HepG2 (cell line): ENCODE results near the gene TDG. TPM values are rescaled to one million over a fixed set of nuclear protein-coding genes. Genes with fewer than 3 reads are reported as not detected.

Experiments
- ATAC-seq: fragments of 200-7000 bp; cut with Tn5 transposase; 3 replicates; pipeline ENCODE4 v1.9.1; 2020; ENCODE audit warnings: mild to moderate bottlenecking, moderate library complexity
- BruUV-seq: library from RNA; stranded (reverse); fragments of 400-500 nt; replicated peaks from 2 replicates; lab custom pipeline; 2021; lab: Mats Ljungman, UMichigan
- CTCF ChIA-PET: fragments of 300-600 bp; formaldehyde crosslinking; extraction: SDS; loops from one replicate; lab custom pipeline; 2021; ENCODE audit warnings: low total read pairs, inconsistent platforms, low intra/inter-chr PET ratio; lab: Yijun Ruan, JAX
- POLR2A ChIA-PET: fragments of 350-600 bp; sonication (Branson Sonifier 250); formaldehyde crosslinking; loops from one replicate; lab custom pipeline; 2020; ENCODE audit warnings: antibody characterized with exemption, inconsistent platforms; lab: Yijun Ruan, JAX
- DNase-seq: peaks from one replicate; pipeline ENCODE4 v3.0.0-alpha.2; 2015; ENCODE audit warnings: low spot score
- FAIRE-seq: peaks from 3 replicates; lab custom pipeline; 2011; peaks lifted over from hg19 to GRCh38; lab: Jason Lieb, UNC
- H2AFZ ChIP-seq: one replicate; pipeline ENCODE4 v1.6.1; 2011; ENCODE audit warnings: low read length, inconsistent platforms
- H3K27ac ChIP-seq: fragments of 300-600 bp; 3 replicates; pipeline ENCODE4 v1.8.0; 2011; ENCODE audit warnings: mixed run types, mild to moderate bottlenecking, mixed read lengths, low read length, inconsistent platforms; ENCODE audit not compliant: insufficient read depth; ENCODE audit errors: extremely low read length
- H3K27me3 ChIP-seq, 2 experiments: fragments of 200-600 bp in 1 of 2; 2 replicates in 1 of 2; 3 replicates in 1 of 2; pipeline versions ENCODE4 v1.6.0 to v1.8.0; 2011; ENCODE audit warnings: low read length in 2 of 2, mild to moderate bottlenecking in 2 of 2, moderate library complexity in 2 of 2, inconsistent platforms in 1 of 2; ENCODE audit not compliant: insufficient read depth in 2 of 2, control insufficient read depth in 1 of 2
- H3K36me3 ChIP-seq, 2 experiments: fragments of 200-600 bp in 1 of 2; replicated peaks in 1 of 2; 2 replicates in 1 of 2; 3 replicates in 1 of 2; pipeline versions ENCODE4 v1.5.1 to v1.8.0; 2011; ENCODE audit warnings: low read length in 2 of 2, inconsistent platforms in 1 of 2; ENCODE audit not compliant: insufficient read depth in 2 of 2, control insufficient read depth in 1 of 2
- H3K4me1 ChIP-seq: 2 replicates; pipeline ENCODE4 v1.5.1; 2012; ENCODE audit warnings: low read length, inconsistent platforms; ENCODE audit not compliant: insufficient read depth
- H3K4me2 ChIP-seq: 2 replicates; pipeline ENCODE4 v1.6.0; 2011; ENCODE audit warnings: low read depth, low read length, inconsistent platforms
- H3K4me3 ChIP-seq, 3 experiments: fragments of 200-600 bp in 1 of 3; sonication (generic), shearing (Covaris generic) in 1 of 3; replicated peaks in 1 of 3; 2 replicates each; pipeline ENCODE4 v1.5.1; 2011 to 2016; ENCODE audit warnings: low read length in 3 of 3, inconsistent platforms in 2 of 3, low read depth in 2 of 3, mild to moderate bottlenecking in 2 of 3, control low read depth in 1 of 3, mixed read lengths in 1 of 3; ENCODE audit not compliant: insufficient read depth in 1 of 3
- H3K79me2 ChIP-seq: one replicate; pipeline ENCODE4 v1.6.1; 2011; ENCODE audit warnings: low read length, inconsistent platforms; ENCODE audit not compliant: insufficient read depth
- H3K9ac ChIP-seq: 2 replicates; pipeline ENCODE4 v1.6.0; 2011; ENCODE audit warnings: mild to moderate bottlenecking, low read depth, low read length, inconsistent platforms; ENCODE audit not compliant: insufficient read depth
- H3K9me3 ChIP-seq: 2 replicates; pipeline ENCODE4 v1.5.1; 2012; ENCODE audit warnings: mild to moderate bottlenecking, low read length
- H4K20me1 ChIP-seq: 2 replicates; pipeline ENCODE4 v1.6.0; 2011; ENCODE audit warnings: inconsistent platforms, mild to moderate bottlenecking, low read length, moderate library complexity; ENCODE audit not compliant: insufficient read depth
- GTF3A ChIP-seq: sonication (generic); formaldehyde crosslinking; conservative IDR thresholded peaks from 2 replicates; pipeline ENCODE4 v1.4.0; 2020; ENCODE audit warnings: mild to moderate bottlenecking, missing genetic modification reagents
- HMG20A ChIP-seq: IDR thresholded peaks from 2 replicates; pipeline ENCODE4 v1.6.1; 2016; ENCODE audit warnings: borderline replicate concordance
- MIXL1 ChIP-seq: IDR thresholded peaks from 2 replicates; pipeline ENCODE4 v1.6.1; 2016
- PTBP1 ChIP-seq: fragments of 200-400 bp; formaldehyde crosslinking; IDR thresholded peaks from 2 replicates; pipeline ENCODE4 v1.6.1; 2018; ENCODE audit warnings: low read length, low read depth; ENCODE audit not compliant: poor library complexity, severe bottlenecking
- SOX5 ChIP-seq: IDR thresholded peaks from 2 replicates; pipeline ENCODE4 v1.6.1; 2016; ENCODE audit warnings: borderline replicate concordance
- ZFY ChIP-seq: sonication (generic); formaldehyde crosslinking; IDR thresholded peaks from 2 replicates; pipeline ENCODE4 v1.4.0; 2020; ENCODE audit warnings: missing genetic modification reagents
- ZNF674 ChIP-seq: sonication (generic); formaldehyde crosslinking; IDR thresholded peaks from 2 replicates; pipeline ENCODE4 v1.5.0; 2020; ENCODE audit warnings: low read depth, mild to moderate bottlenecking, missing genetic modification reagents
- WGBS: methylation state at CpG from one replicate; pipeline ENCODE4 v1.1.6; 2017; ENCODE audit warnings: low lambda C conversion rate; 5-methylcytosine and 5-hydroxymethylcytosine counted together
- in situ Hi-C: cut with HindIII; loops from 2 replicates; pipeline ENCODE4 v1.10.0; 2017; ENCODE audit warnings: low pct_unique_long_range_greater_than_20kb; ENCODE audit not compliant: extremely low pct_ligation_motif_present
- intact Hi-C: fragments of 100-400 bp; cut with micrococcal nuclease; formaldehyde crosslinking; loops from one replicate; pipeline ENCODE4 v1.10.0; 2022; ENCODE audit not compliant: unreplicated experiment
- polyA plus RNA-seq, 8 experiments: library from polyadenylated mRNA; depleted of rRNA in 3 of 8; stranded (reverse) in 7 of 8; unstranded in 1 of 8; fragments of >200 nt; fragmentation: Illumina TruSeq in 4 of 8; extraction: Trizol in 4 of 8; gene quantifications; 2 replicates each; pipeline versions ENCODE4 v1.2.1 to v1.2.3, GENCODE V29; 2011 to 2016; ENCODE audit warnings: low read depth in 4 of 8, missing spikeins in 1 of 8, mixed read lengths in 1 of 8; ENCODE audit not compliant: insufficient read depth in 1 of 8
- total RNA-seq, 5 experiments: library from RNA; depleted of rRNA; stranded (reverse); fragments of >200 nt; fragmentation: Illumina TruSeq; extraction: Trizol; gene quantifications; 2 replicates each; pipeline ENCODE4 v1.2.3, GENCODE V29; 2016; ENCODE audit warnings: low read depth in 1 of 5
- TF ChIP-seq, protein P1 (sequence below): sonication (generic); formaldehyde crosslinking; IDR thresholded peaks from 2 replicates; pipeline ENCODE4 v1.4.0; 2020; ENCODE audit warnings: missing genetic modification reagents, low read depth, mild to moderate bottlenecking, borderline replicate concordance
- TF ChIP-seq, protein P2 (sequence below): IDR thresholded peaks from 2 replicates; pipeline ENCODE4 v1.6.1; 2016; ENCODE audit warnings: missing biosample characterization, missing genetic modification reagents, low read depth
- TF ChIP-seq, protein P3 (sequence below): sonication (generic); formaldehyde crosslinking; IDR thresholded peaks from 2 replicates; pipeline ENCODE4 v1.8.0; 2022; ENCODE audit warnings: missing genetic modification reagents, mild to moderate bottlenecking, moderate library complexity, borderline replicate concordance
- TF ChIP-seq, protein P4 (sequence below): sonication (generic); formaldehyde crosslinking; IDR thresholded peaks from 2 replicates; pipeline ENCODE4 v1.5.0; 2020; ENCODE audit warnings: mild to moderate bottlenecking, missing genetic modification reagents
- TF ChIP-seq, protein P5 (sequence below): sonication (generic); formaldehyde crosslinking; IDR thresholded peaks from 2 replicates; pipeline ENCODE4 v1.8.0; 2022; ENCODE audit warnings: missing genetic modification reagents, low read depth, mild to moderate bottlenecking, borderline replicate concordance
- TF ChIP-seq, protein P6 (sequence below): sonication (generic); formaldehyde crosslinking; IDR thresholded peaks from 2 replicates; pipeline ENCODE4 v1.5.1; 2020; ENCODE audit warnings: missing genetic modification reagents, mild to moderate bottlenecking, borderline replicate concordance

The TDG gene
- total and polyA plus RNA-seq, 2 of the 13 experiments (the other 11 are each of a cell fraction or from before 2014, with no cell fraction given): 14.2 to 19.5 TPM

DNA sequence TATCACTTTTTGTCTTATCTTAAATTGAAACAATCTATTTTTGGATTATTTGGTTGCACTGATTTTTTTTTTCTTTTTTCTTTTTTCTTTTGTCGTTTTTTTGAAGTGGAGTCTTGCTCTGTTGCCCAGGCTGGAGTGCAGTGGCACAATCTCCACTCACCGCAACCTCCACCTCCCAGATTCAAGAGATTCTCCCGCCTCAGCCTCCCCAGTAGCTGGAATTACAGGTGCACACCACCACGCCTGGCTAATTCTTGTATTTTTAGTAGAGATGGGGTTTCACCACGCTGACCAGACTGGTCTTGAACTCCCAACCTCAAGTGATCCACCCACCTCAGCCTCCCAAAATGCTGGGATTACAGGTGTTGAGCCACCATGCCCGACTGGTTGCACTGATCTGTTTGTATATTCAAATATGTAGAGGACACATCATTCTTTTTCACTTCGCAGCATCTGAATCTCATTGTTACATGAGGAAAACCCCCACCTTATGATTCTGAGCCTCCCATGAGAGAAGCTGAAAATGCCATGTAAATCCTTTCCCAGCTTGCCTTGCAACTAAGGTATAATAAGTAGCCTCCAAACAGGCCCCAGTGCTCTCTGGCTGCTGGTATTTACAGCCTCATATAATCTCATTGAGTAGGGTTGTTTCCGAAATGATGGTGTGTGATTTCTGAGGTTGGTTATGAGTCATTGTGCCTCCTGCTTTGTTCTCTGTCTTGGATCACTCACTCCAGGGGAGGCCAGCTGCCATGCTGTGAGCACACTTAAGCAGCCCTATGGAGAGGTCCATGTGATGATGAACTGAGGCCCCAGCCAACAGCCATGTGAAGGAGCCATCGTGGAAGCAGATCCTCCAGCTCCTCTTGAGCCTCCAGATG, 40.7 kb upstream of the TDG start:
- Histone ChIP-seq H3K4me1 (peaks cover 9% of the 10 kb centered on the region; the same call in 1 of the 2 replicates), H3K27ac (no peak overlapping the region), H3K4me2 (no peak overlapping the region), H3K9me3 (no peaks in the 10 kb centered on the region), H4K20me1 (no peaks in the 10 kb centered on the region), H2AFZ (no peak overlapping the region), H3K79me2 (no peaks in the 10 kb centered on the region), H3K27me3 (no peaks in the 10 kb centered on the region; a peak in 1 of 5 replicates), H3K36me3 (no peaks in the 10 kb centered on the region), H3K9ac (no peak overlapping the region), H3K4me3 (no peak overlapping the region)
- ChIA-PET CTCF (no interaction called here), POLR2A (interaction anchor here (1.1 kb wide), 1 partner anchor 41 kb away, joined by 3 read pairs; the partner anchor contains the start of gene TDG)
- in situ Hi-C loops (no loop called here), intact Hi-C loops (no loop called here)
- no peak for TF ChIP-seq GTF3A (CRISPR knock-in tag)
- TF ChIP-seq, protein P1, sequence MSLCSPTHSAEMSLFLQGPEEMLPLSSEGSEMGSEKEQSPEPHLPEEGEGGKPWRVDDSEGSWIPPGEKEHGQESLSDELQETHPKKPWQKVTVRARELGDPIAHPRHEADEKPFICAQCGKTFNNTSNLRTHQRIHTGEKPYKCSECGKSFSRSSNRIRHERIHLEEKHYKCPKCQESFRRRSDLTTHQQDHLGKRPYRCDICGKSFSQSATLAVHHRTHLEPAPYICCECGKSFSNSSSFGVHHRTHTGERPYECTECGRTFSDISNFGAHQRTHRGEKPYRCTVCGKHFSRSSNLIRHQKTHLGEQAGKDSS: no peak
- TF ChIP-seq, protein P2, sequence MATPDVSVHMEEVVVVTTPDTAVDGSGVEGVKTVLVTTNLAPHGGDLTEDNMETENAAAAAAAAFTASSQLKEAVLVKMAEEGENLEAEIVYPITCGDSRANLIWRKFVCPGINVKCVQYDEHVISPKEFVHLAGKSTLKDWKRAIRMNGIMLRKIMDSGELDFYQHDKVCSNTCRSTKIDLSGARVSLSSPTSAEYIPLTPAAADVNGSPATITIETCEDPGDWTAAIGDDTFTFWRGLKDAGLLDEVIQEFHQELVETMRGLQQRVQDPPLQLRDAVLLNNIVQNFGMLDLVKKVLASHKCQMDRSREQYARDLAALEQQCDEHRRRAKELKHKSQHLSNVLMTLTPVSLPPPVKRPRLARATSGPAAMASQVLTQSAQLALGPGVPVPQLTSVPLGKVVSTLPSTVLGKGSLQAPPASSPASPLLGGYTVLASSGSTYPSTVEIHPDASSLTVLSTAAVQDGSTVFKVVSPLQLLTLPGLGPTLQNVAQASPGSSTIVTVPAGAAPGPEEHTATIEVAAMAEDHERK (CRISPR knock-in tag): no peak
- TF ChIP-seq, protein P3, sequence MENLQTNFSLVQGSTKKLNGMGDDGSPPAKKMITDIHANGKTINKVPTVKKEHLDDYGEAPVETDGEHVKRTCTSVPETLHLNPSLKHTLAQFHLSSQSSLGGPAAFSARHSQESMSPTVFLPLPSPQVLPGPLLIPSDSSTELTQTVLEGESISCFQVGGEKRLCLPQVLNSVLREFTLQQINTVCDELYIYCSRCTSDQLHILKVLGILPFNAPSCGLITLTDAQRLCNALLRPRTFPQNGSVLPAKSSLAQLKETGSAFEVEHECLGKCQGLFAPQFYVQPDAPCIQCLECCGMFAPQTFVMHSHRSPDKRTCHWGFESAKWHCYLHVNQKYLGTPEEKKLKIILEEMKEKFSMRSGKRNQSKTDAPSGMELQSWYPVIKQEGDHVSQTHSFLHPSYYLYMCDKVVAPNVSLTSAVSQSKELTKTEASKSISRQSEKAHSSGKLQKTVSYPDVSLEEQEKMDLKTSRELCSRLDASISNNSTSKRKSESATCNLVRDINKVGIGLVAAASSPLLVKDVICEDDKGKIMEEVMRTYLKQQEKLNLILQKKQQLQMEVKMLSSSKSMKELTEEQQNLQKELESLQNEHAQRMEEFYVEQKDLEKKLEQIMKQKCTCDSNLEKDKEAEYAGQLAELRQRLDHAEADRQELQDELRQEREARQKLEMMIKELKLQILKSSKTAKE (CRISPR knock-in tag): no peak
- TF ChIP-seq, protein P4, sequence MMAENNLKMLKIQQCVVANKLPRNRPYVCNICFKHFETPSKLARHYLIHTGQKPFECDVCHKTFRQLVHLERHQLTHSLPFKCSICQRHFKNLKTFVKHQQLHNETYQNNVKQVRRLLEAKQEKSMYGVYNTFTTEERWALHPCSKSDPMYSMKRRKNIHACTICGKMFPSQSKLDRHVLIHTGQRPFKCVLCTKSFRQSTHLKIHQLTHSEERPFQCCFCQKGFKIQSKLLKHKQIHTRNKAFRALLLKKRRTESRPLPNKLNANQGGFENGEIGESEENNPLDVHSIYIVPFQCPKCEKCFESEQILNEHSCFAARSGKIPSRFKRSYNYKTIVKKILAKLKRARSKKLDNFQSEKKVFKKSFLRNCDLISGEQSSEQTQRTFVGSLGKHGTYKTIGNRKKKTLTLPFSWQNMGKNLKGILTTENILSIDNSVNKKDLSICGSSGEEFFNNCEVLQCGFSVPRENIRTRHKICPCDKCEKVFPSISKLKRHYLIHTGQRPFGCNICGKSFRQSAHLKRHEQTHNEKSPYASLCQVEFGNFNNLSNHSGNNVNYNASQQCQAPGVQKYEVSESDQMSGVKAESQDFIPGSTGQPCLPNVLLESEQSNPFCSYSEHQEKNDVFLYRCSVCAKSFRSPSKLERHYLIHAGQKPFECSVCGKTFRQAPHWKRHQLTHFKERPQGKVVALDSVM: no peak
- TF ChIP-seq PTBP1: no peak
- TF ChIP-seq, protein P5, sequence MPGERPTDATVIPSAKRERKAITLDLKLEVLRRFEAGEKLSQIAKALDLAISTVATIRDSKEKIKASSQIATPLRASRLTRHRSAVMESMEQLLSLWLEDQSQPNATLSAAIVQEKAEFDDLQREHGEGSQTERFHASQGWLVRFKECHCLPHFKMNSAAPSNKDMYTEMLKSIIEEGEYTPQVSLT (CRISPR knock-in tag): no peak
- TF ChIP-seq SOX5 (CRISPR knock-in tag): no peak
- TF ChIP-seq, protein P6, sequence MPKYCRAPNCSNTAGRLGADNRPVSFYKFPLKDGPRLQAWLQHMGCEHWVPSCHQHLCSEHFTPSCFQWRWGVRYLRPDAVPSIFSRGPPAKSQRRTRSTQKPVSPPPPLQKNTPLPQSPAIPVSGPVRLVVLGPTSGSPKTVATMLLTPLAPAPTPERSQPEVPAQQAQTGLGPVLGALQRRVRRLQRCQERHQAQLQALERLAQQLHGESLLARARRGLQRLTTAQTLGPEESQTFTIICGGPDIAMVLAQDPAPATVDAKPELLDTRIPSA (CRISPR knock-in tag): no peak
- TF ChIP-seq ZNF674 (CRISPR knock-in tag): no peak
- TF ChIP-seq ZFY (CRISPR knock-in tag): no peak
- no peak for TF ChIP-seq HMG20A (CRISPR knock-in tag)
- TF ChIP-seq MIXL1: no peak
- ATAC-seq: no peak
- BruUV-seq: no TSS peak
- DNase-seq: no peak
- WGBS: 57% methylated on average over 8 of the region's 9 CpGs
- FAIRE-seq: no peak
